ENCODE measurements around the gene KLK13. TPM values are rescaled to one million over a fixed set of nuclear protein-coding genes. Genes with fewer than 3 reads are reported as not detected.

Gene KLK13
- polyA plus RNA-seq, 1 of the 3 experiments (the other 2 are of a cell fraction): not detected

- no peak overlapping the region for H3K9ac ChIP-seq
- no peaks in the 10 kb centered on the region for H3F3A ChIP-seq (replicated peaks; ENCODE audit: insufficient read depth)
- ChIA-PET CTCF (interaction anchor here (1.1 kb wide), 2 partner anchors 80 to 179 kb away, joined by 4 to 5 read pairs; no protein-coding TSS in a partner anchor), POLR2A (no interaction called here)
- H2AFZ ChIP-seq (ENCODE audit: low read depth): no peak overlapping the region
- DNase-seq: no peak
- H3K27ac ChIP-seq (ENCODE audit: low read depth in 2 of 2, low read length in 1 of 2): no peak overlapping the region
- TF ChIP-seq SMC3 (IDR thresholded peaks at IDR 0.05; ENCODE audit: low read depth, low read length) (no peak), RCOR1 (IDR thresholded peaks at IDR 0.05; ENCODE audit: low read length) (no peak), GABPA (IDR thresholded peaks at IDR 0.05; ENCODE audit: low read depth) (no peak), EZH2phosphoT487 (IDR thresholded peaks at IDR 0.05; ENCODE audit: borderline replicate concordance, low read depth) (no peak), NRF1 (IDR thresholded peaks at IDR 0.05; ENCODE audit: low read depth, low read length) (no peak), ELF1 (IDR thresholded peaks at IDR 0.05) (no peak), JUND (IDR thresholded peaks at IDR 0.05) (no peak)
- TF ChIP-seq, protein P1, sequence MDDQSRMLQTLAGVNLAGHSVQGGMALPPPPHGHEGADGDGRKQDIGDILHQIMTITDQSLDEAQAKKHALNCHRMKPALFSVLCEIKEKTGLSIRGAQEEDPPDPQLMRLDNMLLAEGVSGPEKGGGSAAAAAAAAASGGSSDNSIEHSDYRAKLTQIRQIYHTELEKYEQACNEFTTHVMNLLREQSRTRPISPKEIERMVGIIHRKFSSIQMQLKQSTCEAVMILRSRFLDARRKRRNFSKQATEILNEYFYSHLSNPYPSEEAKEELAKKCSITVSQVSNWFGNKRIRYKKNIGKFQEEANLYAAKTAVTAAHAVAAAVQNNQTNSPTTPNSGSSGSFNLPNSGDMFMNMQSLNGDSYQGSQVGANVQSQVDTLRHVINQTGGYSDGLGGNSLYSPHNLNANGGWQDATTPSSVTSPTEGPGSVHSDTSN (IDR thresholded peaks at IDR 0.05): no peak
- H3K4me3 ChIP-seq (ENCODE audit: low read depth in 2 of 2, low read length in 1 of 2): no peak overlapping the region
- 66% methylated on average over 5 of the region's 5 CpGs for WGBS (ENCODE audit: low lambda C conversion rate)
- peaks cover 30% of the 10 kb centered on the region for H3K79me2 ChIP-seq (ENCODE audit: insufficient read depth)
- no peaks in the 10 kb centered on the region; a peak in 1 of 4 replicates for H3K4me1 ChIP-seq (ENCODE audit: control insufficient read depth in 1 of 2, insufficient read depth in 2 of 2, low read depth in 1 of 2, low read length in 1 of 2)
- H3K9me3 ChIP-seq: no peaks in the 10 kb centered on the region
- H3K4me2 ChIP-seq: no peak overlapping the region
- peaks cover 11 to 40% of the 10 kb centered on the region in 2 experiments for H3K36me3 ChIP-seq (replicated peaks in 1 of 2; ENCODE audit: control insufficient read depth in 1 of 2, insufficient read depth in 2 of 2, low read length in 1 of 2)
- no peaks in the 10 kb centered on the region for H3K27me3 ChIP-seq (ENCODE audit: insufficient read depth)
- peaks cover 19% of the 10 kb centered on the region; the same call in 1 of the 2 replicates for H4K20me1 ChIP-seq (ENCODE audit: insufficient read depth)
- no peaks in the 10 kb centered on the region for H3K9me2 ChIP-seq
Observed at GRCh38 chr19:51101171-51101865, 36.4 kb upstream of the KLK13 start.

- H3K4me3 ChIP-seq (ENCODE audit: low read depth in 2 of 2, low read length in 1 of 2): no peak overlapping the region
- no peaks in the 10 kb centered on the region for H3K9me2 ChIP-seq
- peaks cover 19% of the 10 kb centered on the region; the same call in 1 of the 2 replicates for H4K20me1 ChIP-seq (ENCODE audit: insufficient read depth)
- H2AFZ ChIP-seq (ENCODE audit: low read depth): no peak overlapping the region
- TF ChIP-seq SIN3A (IDR thresholded peaks at IDR 0.05; ENCODE audit: borderline replicate concordance, low read depth, low read length) (no peak), CHD2 (IDR thresholded peaks at IDR 0.05; ENCODE audit: low read length, partially characterized antibody) (no peak), GATA2 (CRISPR knock-in tag; IDR thresholded peaks at IDR 0.05) (no peak), YY1 (IDR thresholded peaks at IDR 0.05; ENCODE audit: low read depth) (no peak), NFIC (IDR thresholded peaks at IDR 0.05; ENCODE audit: borderline replicate concordance) (no peak), FOSL2 (IDR thresholded peaks at IDR 0.05; ENCODE audit: borderline replicate concordance, low read depth) (no peak), EZH2phosphoT487 (IDR thresholded peaks at IDR 0.05; ENCODE audit: borderline replicate concordance, low read depth) (no peak), MXI1 (IDR thresholded peaks at IDR 0.05; ENCODE audit: low read depth, low read length) (no peak), MEF2A (IDR thresholded peaks at IDR 0.05; ENCODE audit: borderline replicate concordance, low read depth) (no peak), EP300 (IDR thresholded peaks at IDR 0.05; ENCODE audit: borderline replicate concordance in 1 of 2, low read depth in 1 of 2, low read length in 1 of 2) (no peak)
- TF ChIP-seq, protein P2, sequence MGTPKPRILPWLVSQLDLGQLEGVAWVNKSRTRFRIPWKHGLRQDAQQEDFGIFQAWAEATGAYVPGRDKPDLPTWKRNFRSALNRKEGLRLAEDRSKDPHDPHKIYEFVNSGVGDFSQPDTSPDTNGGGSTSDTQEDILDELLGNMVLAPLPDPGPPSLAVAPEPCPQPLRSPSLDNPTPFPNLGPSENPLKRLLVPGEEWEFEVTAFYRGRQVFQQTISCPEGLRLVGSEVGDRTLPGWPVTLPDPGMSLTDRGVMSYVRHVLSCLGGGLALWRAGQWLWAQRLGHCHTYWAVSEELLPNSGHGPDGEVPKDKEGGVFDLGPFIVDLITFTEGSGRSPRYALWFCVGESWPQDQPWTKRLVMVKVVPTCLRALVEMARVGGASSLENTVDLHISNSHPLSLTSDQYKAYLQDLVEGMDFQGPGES (IDR thresholded peaks at IDR 0.05; ENCODE audit: low read depth, low read length): no peak
- ChIA-PET CTCF (interaction anchor here (1.1 kb wide), 2 partner anchors 79 to 179 kb away, joined by 4 to 5 read pairs; no protein-coding TSS in a partner anchor), POLR2A (no interaction called here)
- no peaks in the 10 kb centered on the region for H3F3A ChIP-seq (replicated peaks; ENCODE audit: insufficient read depth)
- H3K27ac ChIP-seq (ENCODE audit: low read depth in 2 of 2, low read length in 1 of 2): no peak overlapping the region
- no peaks in the 10 kb centered on the region for H3K27me3 ChIP-seq (ENCODE audit: insufficient read depth)
- no peak overlapping the region for H3K4me2 ChIP-seq
- H3K9ac ChIP-seq: no peak overlapping the region
- H3K79me2 ChIP-seq (ENCODE audit: insufficient read depth): peaks cover 23% of the 10 kb centered on the region; the same call in 1 of the 2 replicates
- H3K4me1 ChIP-seq (ENCODE audit: control insufficient read depth in 1 of 2, insufficient read depth in 2 of 2, low read depth in 1 of 2, low read length in 1 of 2): no peaks in the 10 kb centered on the region; a peak in 1 of 4 replicates
- peaks cover 11 to 40% of the 10 kb centered on the region in 2 experiments for H3K36me3 ChIP-seq (replicated peaks in 1 of 2; ENCODE audit: control insufficient read depth in 1 of 2, insufficient read depth in 2 of 2, low read length in 1 of 2)
- WGBS (ENCODE audit: low lambda C conversion rate): 57% methylated on average over 3 of the region's 3 CpGs
- no peak for DNase-seq
- H3K9me3 ChIP-seq: no peaks in the 10 kb centered on the region
Observed at GRCh38 chr19:51100601-51101000, 35.7 kb upstream of the KLK13 start.

Data from SK-N-SH (cell line).